ENCODE data around the gene FBL. TPM values are rescaled to one million over a fixed set of nuclear protein-coding genes. Genes with fewer than 3 reads are reported as not detected.

Gene FBL
- total and polyA plus RNA-seq, 3 experiments from 2014 or later: 182 to 682 (median 661) TPM

GRCh38 chr19:39825093-39825463 is 21.1 kb downstream of the FBL start:
- Mint-ChIP-seq H3K9me3 (no peaks in the 10 kb centered on the region), H3K27me3 (no peaks in the 10 kb centered on the region), H3K4me3 (no peak overlapping the region), H3K36me3 (peaks cover 0 to 41% (median 5%) of the 10 kb centered on the region in 3 donors), H3K27ac (peak overlapping the region in 2 of 8 donors; percentile 6 to 36), H3K4me1 (peaks cover 9 to 17% (median 15%) of the 10 kb centered on the region in 3 donors)
- no peak overlapping the region for H3K4me3 ChIP-seq (ENCODE audit: low read length)
- no peaks in the 10 kb centered on the region for H3K9me3 ChIP-seq (ENCODE audit: low read length)
- CTCF ChIA-PET: interaction anchor here (0.7 to 1.4 kb wide), 4 partner anchors 8 to 33 kb away, joined by 3 to 4 read pairs (median 3); no protein-coding TSS in a partner anchor
- no peaks in the 10 kb centered on the region for H3K27me3 ChIP-seq (ENCODE audit: insufficient read depth, low read length, poor library complexity, severe bottlenecking)
- no peak overlapping the region for H3K27ac ChIP-seq (ENCODE audit: low read depth, low read length)
- H3K4me1 ChIP-seq (ENCODE audit: insufficient read depth, low read length): peaks cover 21% of the 10 kb centered on the region
- POLR2A ChIA-PET: interaction anchor here (2.1 kb wide), 1 partner anchor 9 kb away, joined by 26 read pairs; the partner anchor contains the start of gene DYRK1B
- no peak for DNase-seq
- H3K36me3 ChIP-seq (ENCODE audit: insufficient read depth, low read length): peaks cover 13% of the 10 kb centered on the region

GRCh38 chr19:39824143-39825092 is 21.8 kb downstream of the FBL start:
- Histone ChIP-seq H3K27me3 (ENCODE audit: insufficient read depth, low read length, poor library complexity, severe bottlenecking) (no peaks in the 10 kb centered on the region), H3K36me3 (ENCODE audit: insufficient read depth, low read length) (peaks cover 6% of the 10 kb centered on the region), H3K27ac (ENCODE audit: low read depth, low read length) (peak overlapping the region; percentile 38), H3K9me3 (ENCODE audit: low read length) (no peaks in the 10 kb centered on the region), H3K4me1 (ENCODE audit: insufficient read depth, low read length) (peaks cover 21% of the 10 kb centered on the region), H3K4me3 (ENCODE audit: low read length) (peak overlapping the region; percentile 82)
- H3K4me1 Mint-ChIP-seq: peaks cover 14 to 20% (median 18%) of the 10 kb centered on the region in 3 donors
- CTCF ChIA-PET: interaction anchor here (0.7 to 1.4 kb wide), 4 partner anchors 9 to 32 kb away, joined by 3 to 4 read pairs (median 3); no protein-coding TSS in a partner anchor
- H3K27ac Mint-ChIP-seq: no peak overlapping the region
- H3K9me3 Mint-ChIP-seq: no peaks in the 10 kb centered on the region
- H3K27me3 Mint-ChIP-seq: no peaks in the 10 kb centered on the region
- POLR2A ChIA-PET: interaction anchor here (1.2 to 2.1 kb wide), 2 partner anchors 9 to 22 kb away, joined by 4 to 26 read pairs; partner anchors contain the start of genes DYRK1B and FBL
- peaks cover 0 to 35% (median 5%) of the 10 kb centered on the region in 3 donors for H3K36me3 Mint-ChIP-seq
- DNase-seq: peak; percentile 76 to 90 (median 83)
- H3K4me3 Mint-ChIP-seq: no peak overlapping the region

- no peak for DNase-seq
- H3K4me3 ChIP-seq (ENCODE audit: low read length): peak overlapping the region; percentile 82
- Mint-ChIP-seq H3K4me3 (no peak overlapping the region), H3K4me1 (peaks cover 17 to 23% (median 21%) of the 10 kb centered on the region in 3 donors), H3K36me3 (peaks cover 0 to 30% (median 3%) of the 10 kb centered on the region in 3 donors), H3K9me3 (no peaks in the 10 kb centered on the region), H3K27ac (no peak overlapping the region), H3K27me3 (no peaks in the 10 kb centered on the region)
- H3K4me1 ChIP-seq (ENCODE audit: insufficient read depth, low read length): peaks cover 21% of the 10 kb centered on the region
- no peak overlapping the region for H3K27ac ChIP-seq (ENCODE audit: low read depth, low read length)
- H3K9me3 ChIP-seq (ENCODE audit: low read length): no peaks in the 10 kb centered on the region
- H3K27me3 ChIP-seq (ENCODE audit: insufficient read depth, low read length, poor library complexity, severe bottlenecking): no peaks in the 10 kb centered on the region
- H3K36me3 ChIP-seq (ENCODE audit: insufficient read depth, low read length): peaks cover 6% of the 10 kb centered on the region
- ChIA-PET POLR2A (interaction anchor here (1.2 to 2.1 kb wide), 2 partner anchors 10 to 23 kb away, joined by 4 to 26 read pairs; partner anchors contain the start of genes DYRK1B and FBL), CTCF (no interaction called here)
Measured at GRCh38 chr19:39823686-39824085, 22.5 kb downstream of the FBL start.

GRCh38 chr19:39820696-39821095 is 25.5 kb downstream of the FBL start:
- POLR2A ChIA-PET: no interaction called here
- Mint-ChIP-seq H3K4me1 (peaks cover 12 to 24% (median 13%) of the 10 kb centered on the region in 3 donors), H3K9me3 (no peaks in the 10 kb centered on the region), H3K4me3 (no peak overlapping the region), H3K27me3 (no peaks in the 10 kb centered on the region), H3K36me3 (peaks cover 0 to 21% (median 14%) of the 10 kb centered on the region in 3 donors), H3K27ac (no peak overlapping the region)
- no peaks in the 10 kb centered on the region for H3K9me3 ChIP-seq (ENCODE audit: low read length)
- H3K27me3 ChIP-seq (ENCODE audit: insufficient read depth, low read length, poor library complexity, severe bottlenecking): no peaks in the 10 kb centered on the region
- H3K36me3 ChIP-seq (ENCODE audit: insufficient read depth, low read length): no peaks in the 10 kb centered on the region
- H3K4me1 ChIP-seq (ENCODE audit: insufficient read depth, low read length): peaks cover 15% of the 10 kb centered on the region
- no peak overlapping the region for H3K4me3 ChIP-seq (ENCODE audit: low read length)
- DNase-seq: no peak
- CTCF ChIA-PET: interaction anchor here (1.0 kb wide), 1 partner anchor 23 kb away, joined by 4 read pairs; no protein-coding TSS in a partner anchor
- H3K27ac ChIP-seq (ENCODE audit: low read depth, low read length): no peak overlapping the region

GRCh38 chr19:39819786-39820185 is 26.4 kb downstream of the FBL start:
- Mint-ChIP-seq H3K4me1 (peaks cover 12 to 25% (median 13%) of the 10 kb centered on the region in 3 donors), H3K36me3 (peaks cover 0 to 18% (median 14%) of the 10 kb centered on the region in 3 donors), H3K27me3 (no peaks in the 10 kb centered on the region), H3K4me3 (no peak overlapping the region), H3K9me3 (no peaks in the 10 kb centered on the region), H3K27ac (no peak overlapping the region)
- no peak overlapping the region for H3K27ac ChIP-seq (ENCODE audit: low read depth, low read length)
- POLR2A ChIA-PET: no interaction called here
- no peaks in the 10 kb centered on the region for H3K9me3 ChIP-seq (ENCODE audit: low read length)
- DNase-seq: no peak
- CTCF ChIA-PET: interaction anchor here (0.9 to 1.1 kb wide), 2 partner anchors 9 to 24 kb away, joined by 3 to 4 read pairs; no protein-coding TSS in a partner anchor
- H3K36me3 ChIP-seq (ENCODE audit: insufficient read depth, low read length): no peaks in the 10 kb centered on the region
- no peak overlapping the region for H3K4me3 ChIP-seq (ENCODE audit: low read length)
- H3K4me1 ChIP-seq (ENCODE audit: insufficient read depth, low read length): peaks cover 10% of the 10 kb centered on the region
- no peaks in the 10 kb centered on the region for H3K27me3 ChIP-seq (ENCODE audit: insufficient read depth, low read length, poor library complexity, severe bottlenecking)

GRCh38 chr19:39818626-39819097 is 27.5 kb downstream of the FBL start:
- no peaks in the 10 kb centered on the region for H3K9me3 Mint-ChIP-seq
- POLR2A ChIA-PET: no interaction called here
- Histone ChIP-seq H3K4me3 (ENCODE audit: low read length) (no peak overlapping the region), H3K27ac (ENCODE audit: low read depth, low read length) (no peak overlapping the region), H3K9me3 (ENCODE audit: low read length) (no peaks in the 10 kb centered on the region), H3K27me3 (ENCODE audit: insufficient read depth, low read length, poor library complexity, severe bottlenecking) (no peaks in the 10 kb centered on the region), H3K36me3 (ENCODE audit: insufficient read depth, low read length) (no peaks in the 10 kb centered on the region), H3K4me1 (ENCODE audit: insufficient read depth, low read length) (peaks cover 4% of the 10 kb centered on the region)
- CTCF ChIA-PET: interaction anchor here (0.9 to 1.1 kb wide), 2 partner anchors 8 to 25 kb away, joined by 3 to 4 read pairs; no protein-coding TSS in a partner anchor
- H3K36me3 Mint-ChIP-seq: peaks cover 0 to 19% (median 16%) of the 10 kb centered on the region in 3 donors
- no peak for DNase-seq
- peak overlapping the region in 2 of 8 donors; percentile 53 to 61 for H3K27ac Mint-ChIP-seq
- H3K27me3 Mint-ChIP-seq: no peaks in the 10 kb centered on the region
- H3K4me1 Mint-ChIP-seq: peaks cover 12 to 25% (median 13%) of the 10 kb centered on the region in 3 donors
- no peak overlapping the region for H3K4me3 Mint-ChIP-seq

GRCh38 chr19:39817888-39818561 is 28.2 kb downstream of the FBL start:
- CTCF ChIA-PET: no interaction called here
- no peaks in the 10 kb centered on the region for H3K27me3 Mint-ChIP-seq
- peaks cover 0 to 21% (median 16%) of the 10 kb centered on the region in 3 donors for H3K36me3 Mint-ChIP-seq
- peaks cover 12 to 25% (median 13%) of the 10 kb centered on the region in 3 donors for H3K4me1 Mint-ChIP-seq
- no peaks in the 10 kb centered on the region for H3K9me3 Mint-ChIP-seq
- peak overlapping the region in 1 of 8 donors; percentile 64 for H3K27ac Mint-ChIP-seq
- H3K27me3 ChIP-seq (ENCODE audit: insufficient read depth, low read length, poor library complexity, severe bottlenecking): no peaks in the 10 kb centered on the region
- H3K4me3 ChIP-seq (ENCODE audit: low read length): no peak overlapping the region
- no peak for DNase-seq
- H3K36me3 ChIP-seq (ENCODE audit: insufficient read depth, low read length): no peaks in the 10 kb centered on the region
- H3K4me1 ChIP-seq (ENCODE audit: insufficient read depth, low read length): no peaks in the 10 kb centered on the region
- no peak overlapping the region for H3K4me3 Mint-ChIP-seq
- POLR2A ChIA-PET: no interaction called here
- no peaks in the 10 kb centered on the region for H3K9me3 ChIP-seq (ENCODE audit: low read length)
- no peak overlapping the region for H3K27ac ChIP-seq (ENCODE audit: low read depth, low read length)
